Epithelial cell of prostate (primary cell): ENCODE data around the gene SUB1.

ENCODE experiments used
- DNase-seq: peaks from one replicate; pipeline ENCODE4 v3.0.0-alpha.2; 2011; ENCODE audit warnings: low read depth, low spot score
- H3K27ac ChIP-seq: fragments of 450-650 bp; 2 replicates; pipeline ENCODE4 v1.5.1; 2017; ENCODE audit warnings: mild to moderate bottlenecking

Gene SUB1

DNA sequence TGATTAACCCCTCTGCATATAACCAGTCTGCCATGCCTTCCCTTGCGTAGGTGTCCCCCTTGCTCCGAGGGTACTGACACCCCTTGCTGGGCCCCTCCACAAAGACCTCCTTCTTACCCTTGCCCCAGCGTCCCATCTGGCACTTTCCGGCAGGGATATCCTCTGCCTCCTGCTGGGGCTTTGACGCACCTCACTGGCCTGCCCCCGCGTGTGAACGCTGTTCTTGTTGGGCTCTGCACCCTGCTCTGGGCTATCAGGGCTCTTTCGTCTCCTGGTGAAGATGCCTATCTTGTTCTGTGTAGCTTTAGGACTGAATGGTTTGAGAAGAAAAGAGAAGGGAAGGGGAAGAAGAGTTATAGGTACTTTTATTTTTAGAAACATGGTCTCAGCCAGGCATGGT lies 53.0 kb downstream of the SUB1 start:
- H3K27ac ChIP-seq: no peak overlapping the region
- DNase-seq: no peak

DNA sequence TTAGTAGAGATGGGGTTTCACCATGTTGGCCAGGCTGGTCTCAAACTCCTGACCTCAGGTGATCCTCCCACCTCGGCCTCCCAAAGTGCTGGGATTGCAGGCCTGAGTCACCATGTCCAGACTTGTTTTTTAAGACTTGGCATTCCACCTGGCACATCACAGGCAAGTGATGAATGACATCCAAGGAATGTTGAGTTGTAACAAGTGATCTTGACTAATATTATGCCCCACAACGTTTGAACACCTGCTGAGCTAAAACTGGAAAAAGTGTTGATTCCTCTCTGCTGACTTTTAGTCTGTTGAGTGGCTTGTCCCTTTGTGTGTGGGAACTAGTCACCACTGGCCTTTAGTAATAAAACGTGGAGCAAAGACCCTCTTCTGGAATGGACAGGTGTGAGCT lies 54.6 kb downstream of the SUB1 start:
- H3K27ac ChIP-seq: peak overlapping the region; percentile 55
- DNase-seq: peak; percentile 83

DNA sequence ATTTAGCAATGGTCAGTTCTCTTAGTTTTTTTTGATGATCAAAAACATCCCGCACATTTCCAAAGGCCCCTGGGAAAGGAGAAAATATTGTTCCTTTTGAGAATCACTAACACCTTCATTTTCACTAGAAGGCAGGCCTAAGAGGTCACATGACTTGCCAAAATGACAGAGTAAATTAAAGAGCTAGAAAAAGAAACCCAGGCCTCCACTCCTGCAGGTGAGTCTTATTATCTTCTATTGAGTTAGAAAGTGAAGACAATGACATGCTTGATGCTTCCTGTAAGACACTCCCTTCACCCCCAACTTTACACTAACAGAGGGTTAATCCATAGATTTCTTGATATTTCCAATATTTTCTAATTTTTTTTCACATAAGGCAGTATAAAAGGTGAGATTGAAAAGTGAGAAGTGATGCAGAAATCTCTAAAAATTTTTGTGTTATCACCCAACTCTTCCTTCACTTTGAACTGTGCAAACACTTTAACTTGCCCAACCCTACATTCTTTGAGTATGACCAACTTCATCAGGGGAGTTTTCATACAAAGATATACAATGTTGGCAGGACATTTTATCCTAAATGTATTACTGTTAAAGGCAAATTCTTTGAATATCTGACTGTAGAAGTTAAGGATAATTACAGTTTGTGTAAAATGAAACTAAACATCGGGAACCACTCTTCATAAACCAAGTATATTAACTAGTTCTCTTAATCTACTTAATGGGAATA lies 57.1 kb downstream of the SUB1 start:
- DNase-seq: no peak
- peak overlapping the region; percentile 46 for H3K27ac ChIP-seq

DNA sequence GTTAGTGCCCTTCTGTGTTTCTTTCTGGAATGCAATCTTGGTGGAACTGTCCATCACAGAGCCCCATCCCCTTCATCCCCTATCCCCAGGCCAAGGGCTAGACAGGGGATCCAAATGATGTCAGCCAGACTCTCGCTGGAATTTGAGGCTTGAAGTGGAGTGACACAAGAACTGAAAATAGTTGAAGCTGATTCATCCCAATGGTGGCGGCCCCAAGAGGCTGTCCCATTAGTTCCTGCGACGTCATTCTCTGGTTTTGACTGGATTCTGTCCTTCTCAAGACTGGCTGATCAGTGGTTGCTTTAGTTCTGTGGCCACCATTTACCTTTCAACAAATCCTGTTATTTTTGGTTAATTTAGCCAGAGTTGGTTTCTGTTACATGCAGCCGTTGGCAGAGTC lies 59.9 kb downstream of the SUB1 start:
- H3K27ac ChIP-seq: no peak overlapping the region
- DNase-seq: no peak

DNA sequence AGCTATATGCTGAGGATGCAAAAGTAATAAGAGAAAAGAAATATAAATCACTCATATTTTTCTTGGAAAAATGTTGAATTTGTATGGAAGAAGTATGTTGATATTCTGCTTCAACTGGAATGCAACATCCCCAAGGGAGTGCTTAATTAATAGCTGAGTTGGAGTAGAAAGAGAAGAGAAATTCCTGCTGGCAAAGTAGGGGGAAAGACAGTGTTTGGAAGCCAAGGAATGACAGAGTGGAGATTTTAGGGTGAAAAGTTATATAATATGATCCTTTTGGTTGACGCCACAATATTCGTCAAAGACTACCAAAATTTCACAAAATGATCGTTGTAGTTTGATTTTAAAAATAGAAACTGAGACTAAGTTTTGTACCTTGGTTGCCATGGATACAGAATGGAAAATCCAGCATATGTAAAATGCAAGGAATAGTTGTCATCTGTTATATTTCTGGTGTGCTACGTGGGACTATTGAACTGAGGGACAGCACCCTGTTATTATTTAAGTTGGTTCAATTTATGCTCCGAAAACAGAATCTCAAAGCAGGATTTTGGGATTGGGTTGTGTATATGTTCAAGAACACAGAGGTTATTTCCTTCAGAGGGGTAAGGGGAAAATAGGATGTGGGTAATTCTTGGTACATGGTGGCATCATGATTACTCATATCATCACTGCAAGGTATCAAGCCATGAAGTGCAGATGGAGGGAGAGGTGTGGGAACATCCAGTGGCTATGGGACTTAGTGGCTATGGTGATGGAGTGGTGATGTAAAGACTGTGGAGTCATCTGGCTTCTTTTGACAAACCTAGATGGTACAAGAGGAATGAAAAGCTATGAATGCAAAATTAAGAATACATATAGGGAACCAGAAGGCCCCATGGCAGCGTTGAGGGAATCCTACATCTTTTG lies 61.0 kb downstream of the SUB1 start:
- H3K27ac ChIP-seq: no peak overlapping the region
- DNase-seq: no peak

DNA sequence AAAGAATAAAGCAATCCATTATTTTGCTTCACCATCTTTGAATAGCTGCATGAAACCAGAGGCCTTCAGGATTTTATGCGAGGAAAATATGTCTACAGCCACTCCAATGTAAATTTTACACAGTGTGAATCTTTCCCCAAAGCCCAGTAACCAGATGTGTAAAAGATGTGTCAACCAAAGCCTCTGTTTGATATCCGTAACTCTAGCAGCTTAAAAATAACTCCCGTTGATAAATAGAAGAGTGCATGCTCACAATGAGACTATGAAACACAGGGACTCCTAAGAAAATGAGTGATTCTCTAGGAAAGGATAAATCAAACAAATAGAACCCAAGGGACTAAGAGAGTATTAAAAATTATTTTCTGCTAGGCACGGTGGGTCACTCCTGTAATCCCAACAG lies 65.7 kb downstream of the SUB1 start:
- DNase-seq: no peak
- H3K27ac ChIP-seq: no peak overlapping the region

DNA sequence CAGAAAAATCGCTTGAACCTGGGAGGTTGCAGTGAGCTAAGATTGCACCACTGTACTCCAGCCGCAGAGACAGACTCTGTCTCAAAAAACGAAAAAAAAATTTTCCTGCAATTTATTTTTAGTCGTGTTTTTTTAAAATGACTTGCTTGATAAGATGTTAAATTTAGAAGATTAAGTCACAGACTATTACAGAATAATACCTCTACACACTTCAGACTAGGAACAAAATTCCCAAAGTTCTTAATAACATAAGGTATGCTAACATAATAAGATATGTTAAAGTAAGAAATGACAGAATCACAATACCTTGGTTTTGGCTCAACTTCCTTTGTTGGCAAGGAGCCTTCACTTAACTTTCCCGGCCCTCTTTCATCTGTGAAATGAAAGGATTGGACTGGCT lies 66.3 kb downstream of the SUB1 start:
- no peak for DNase-seq

More for the DNA sequence above, 66.3 kb downstream of the SUB1 start:
- H3K27ac ChIP-seq: no peak overlapping the region
